ENCODE results near the gene NFATC2. TPM values are rescaled to one million over a fixed set of nuclear protein-coding genes. Genes with fewer than 3 reads are reported as not detected.

Gene NFATC2
- total and polyA plus RNA-seq, 2 experiments from 2014 or later, result 4.9 to 8.3 TPM

GRCh38 chr20:51381557-51381956 is 161.0 kb downstream of the NFATC2 start:
- Histone ChIP-seq H3K79me2 (no peaks in the 10 kb centered on the region), H2AFZ (no peak overlapping the region), H3K36me3 (replicated peaks; ENCODE audit: insufficient read depth, low read depth) (no peaks in the 10 kb centered on the region), H3K4me2 (no peak overlapping the region), H3K4me1 (ENCODE audit: insufficient read depth) (no peaks in the 10 kb centered on the region), H4K20me1 (ENCODE audit: insufficient read depth, poor library complexity, severe bottlenecking) (no peaks in the 10 kb centered on the region), H3K4me3 (no peak overlapping the region), H3K9me2 (replicated peaks; ENCODE audit: insufficient read depth) (no peaks in the 10 kb centered on the region), H3K27me3 (no peaks in the 10 kb centered on the region), H3K9me3 (ENCODE audit: low read depth) (no peaks in the 10 kb centered on the region), H3K27ac (no peak overlapping the region)
- TF ChIP-seq CTCF (IDR thresholded peaks at IDR 0.05; ENCODE audit: poor library complexity) (no peak), EZH2 (IDR thresholded peaks at IDR 0.05; ENCODE audit: borderline replicate concordance) (no peak), EZH2phosphoT487 (IDR thresholded peaks at IDR 0.05; ENCODE audit: low read depth, severe bottlenecking, unreplicated experiment) (no peak)
- no peak for DNase-seq (ENCODE audit: low spot score)
- 92% methylated on average over 12 of the region's 12 CpGs for WGBS (ENCODE audit: low lambda C conversion rate, missing lambda C conversion rate)

DNA sequence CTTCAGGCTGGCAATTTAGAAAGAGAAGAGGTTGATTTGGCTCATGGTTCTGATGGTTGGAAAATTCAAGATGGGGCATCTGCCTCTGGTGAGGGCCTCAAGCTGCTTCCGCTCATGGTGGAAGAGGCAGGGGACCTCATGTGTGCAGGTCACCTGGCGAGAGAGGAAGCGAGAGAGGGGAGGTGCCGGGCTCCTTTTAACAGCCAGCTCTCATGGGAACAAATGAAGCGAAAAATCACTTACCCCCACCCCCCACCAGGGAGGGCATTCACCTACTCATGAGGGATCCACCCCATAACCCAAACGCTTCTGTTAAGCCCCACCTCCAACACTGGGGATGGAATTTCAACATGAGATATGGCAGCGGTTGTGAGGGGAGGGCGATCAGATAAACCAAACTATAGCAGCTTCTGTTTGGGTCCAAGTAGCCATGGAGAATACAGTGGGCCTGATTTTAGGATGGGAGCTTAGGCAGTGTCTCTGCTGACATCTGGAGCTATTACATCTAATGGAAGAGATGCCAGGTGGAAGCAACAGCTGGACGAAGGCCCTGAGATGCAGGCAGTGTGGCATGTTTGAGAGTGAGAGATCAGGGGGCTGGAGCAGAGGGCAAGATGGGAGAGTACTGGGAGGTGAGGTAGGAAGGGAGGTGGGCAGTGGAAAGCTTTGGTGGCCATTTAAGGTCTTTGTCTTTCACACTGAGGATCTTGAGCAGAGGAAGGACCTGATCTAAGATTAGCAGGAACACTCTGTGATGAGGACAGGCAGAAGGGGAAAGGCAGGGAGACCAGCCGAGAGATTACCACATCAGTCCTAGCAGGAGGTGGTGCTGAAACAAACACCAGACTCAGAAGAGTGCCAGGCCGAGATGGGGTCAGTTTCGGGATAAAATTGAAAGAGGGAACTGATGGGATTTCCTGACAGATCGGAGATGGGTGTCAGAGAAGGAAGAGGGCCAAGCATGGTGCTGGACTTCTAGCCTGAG is 161.8 kb downstream of the NFATC2 start:
- no peak for DNase-seq (ENCODE audit: low spot score)
- no peaks in the 10 kb centered on the region for H3K36me3 ChIP-seq (replicated peaks; ENCODE audit: insufficient read depth, low read depth)
- H3K4me2 ChIP-seq, result no peak overlapping the region
- WGBS (ENCODE audit: low lambda C conversion rate, missing lambda C conversion rate), result 77% methylated on average over 13 of the region's 13 CpGs
- H3K4me3 ChIP-seq, result no peak overlapping the region
- H3K9me3 ChIP-seq (ENCODE audit: low read depth), result no peaks in the 10 kb centered on the region
- TF ChIP-seq EZH2 (IDR thresholded peaks at IDR 0.05; ENCODE audit: borderline replicate concordance), result no peak
- TF ChIP-seq EZH2phosphoT487 (IDR thresholded peaks at IDR 0.05; ENCODE audit: low read depth, severe bottlenecking, unreplicated experiment), result no peak
- no peak for TF ChIP-seq CTCF (IDR thresholded peaks at IDR 0.05; ENCODE audit: poor library complexity)
- H3K9me2 ChIP-seq (replicated peaks; ENCODE audit: insufficient read depth), result no peaks in the 10 kb centered on the region
- no peak overlapping the region for H3K27ac ChIP-seq
- H3K79me2 ChIP-seq, result no peaks in the 10 kb centered on the region
- no peaks in the 10 kb centered on the region for H3K4me1 ChIP-seq (ENCODE audit: insufficient read depth)
- no peaks in the 10 kb centered on the region for H4K20me1 ChIP-seq (ENCODE audit: insufficient read depth, poor library complexity, severe bottlenecking)
- no peak overlapping the region for H2AFZ ChIP-seq
- no peaks in the 10 kb centered on the region for H3K27me3 ChIP-seq

DNA sequence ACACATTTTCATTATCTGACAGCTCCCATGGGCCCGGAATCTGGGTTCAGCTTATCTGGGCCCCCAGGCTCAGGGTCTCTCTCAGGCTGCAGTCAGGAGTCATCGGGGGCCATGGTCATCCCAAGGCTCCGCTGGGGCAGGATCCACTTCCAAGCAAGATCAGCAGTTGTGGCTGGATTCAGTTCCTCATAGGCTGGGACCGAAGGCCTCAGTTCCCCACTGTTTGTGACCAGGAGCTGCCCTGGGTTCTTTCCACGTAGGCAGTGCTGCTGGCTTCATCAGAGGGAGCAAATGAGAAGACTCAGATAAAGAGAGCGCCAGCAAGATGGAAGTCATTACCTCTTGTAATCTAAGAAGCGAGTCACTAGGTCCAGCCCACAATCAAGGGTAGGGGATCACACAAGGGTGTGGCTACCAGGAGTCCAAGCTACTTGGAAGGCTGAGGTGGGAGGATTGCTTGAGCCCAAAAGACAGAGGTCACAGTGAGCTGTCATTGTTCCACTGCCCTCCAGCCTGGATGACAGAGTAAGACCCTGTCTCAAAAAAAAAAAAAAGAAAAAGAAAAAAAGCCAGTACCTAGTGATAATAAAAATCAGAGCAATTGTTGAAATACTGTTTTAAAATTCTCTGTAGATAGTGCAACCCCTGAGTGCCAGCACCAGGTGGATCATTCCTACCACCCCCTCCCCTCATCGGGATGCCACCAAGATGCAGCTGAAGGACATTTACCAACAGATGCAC is 162.7 kb downstream of the NFATC2 start:
- Histone ChIP-seq H3K4me1 (ENCODE audit: insufficient read depth) (no peaks in the 10 kb centered on the region), H3K27me3 (no peaks in the 10 kb centered on the region), H3K27ac (no peak overlapping the region), H3K4me3 (no peak overlapping the region), H3K79me2 (no peaks in the 10 kb centered on the region), H3K36me3 (replicated peaks; ENCODE audit: insufficient read depth, low read depth) (no peaks in the 10 kb centered on the region), H3K9me2 (replicated peaks; ENCODE audit: insufficient read depth) (no peaks in the 10 kb centered on the region), H3K9me3 (ENCODE audit: low read depth) (no peaks in the 10 kb centered on the region), H4K20me1 (ENCODE audit: insufficient read depth, poor library complexity, severe bottlenecking) (no peaks in the 10 kb centered on the region), H2AFZ (no peak overlapping the region), H3K4me2 (no peak overlapping the region)
- no peak for DNase-seq (ENCODE audit: low spot score)
- TF ChIP-seq EZH2 (IDR thresholded peaks at IDR 0.05; ENCODE audit: borderline replicate concordance) (no peak), CTCF (IDR thresholded peaks at IDR 0.05; ENCODE audit: poor library complexity) (no peak), EZH2phosphoT487 (IDR thresholded peaks at IDR 0.05; ENCODE audit: low read depth, severe bottlenecking, unreplicated experiment) (no peak)
- WGBS (ENCODE audit: low lambda C conversion rate, missing lambda C conversion rate), result 92% methylated on average over 8 of the region's 8 CpGs
